ENCODE results near the gene NFATC4. TPM values are rescaled to one million over a fixed set of nuclear protein-coding genes. Genes with fewer than 3 reads are reported as not detected.
A peak's percentile ranks its signal among the peaks of the same experiment; 100 is the strongest.

Gene NFATC4
- total RNA-seq, 1 donor from 2014 or later = 21.7 TPM

DNA sequence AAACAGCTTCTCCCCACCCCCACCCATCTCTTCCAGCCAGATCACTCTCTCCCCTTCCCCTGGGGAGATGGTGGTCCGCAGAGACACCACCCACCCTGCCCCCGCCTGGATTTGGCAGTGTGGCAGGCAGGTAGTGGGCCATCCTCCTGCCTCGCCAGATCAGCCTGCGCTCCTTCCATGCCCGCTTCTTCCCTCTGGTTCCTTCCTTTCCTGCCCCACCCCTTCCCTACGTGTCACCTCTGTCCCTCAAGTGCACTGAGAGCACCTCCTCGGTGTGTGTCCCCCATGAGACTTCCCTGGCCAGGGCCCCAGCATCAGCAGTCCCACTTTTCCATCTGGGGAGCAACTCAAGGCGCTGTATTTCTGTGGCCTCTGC, 31.5 kb downstream of the NFATC4 start:
- intact Hi-C loops (cut with micrococcal nuclease) = no loop called here
- no peak for DNase-seq
- peak; percentile 2 for ATAC-seq

DNA sequence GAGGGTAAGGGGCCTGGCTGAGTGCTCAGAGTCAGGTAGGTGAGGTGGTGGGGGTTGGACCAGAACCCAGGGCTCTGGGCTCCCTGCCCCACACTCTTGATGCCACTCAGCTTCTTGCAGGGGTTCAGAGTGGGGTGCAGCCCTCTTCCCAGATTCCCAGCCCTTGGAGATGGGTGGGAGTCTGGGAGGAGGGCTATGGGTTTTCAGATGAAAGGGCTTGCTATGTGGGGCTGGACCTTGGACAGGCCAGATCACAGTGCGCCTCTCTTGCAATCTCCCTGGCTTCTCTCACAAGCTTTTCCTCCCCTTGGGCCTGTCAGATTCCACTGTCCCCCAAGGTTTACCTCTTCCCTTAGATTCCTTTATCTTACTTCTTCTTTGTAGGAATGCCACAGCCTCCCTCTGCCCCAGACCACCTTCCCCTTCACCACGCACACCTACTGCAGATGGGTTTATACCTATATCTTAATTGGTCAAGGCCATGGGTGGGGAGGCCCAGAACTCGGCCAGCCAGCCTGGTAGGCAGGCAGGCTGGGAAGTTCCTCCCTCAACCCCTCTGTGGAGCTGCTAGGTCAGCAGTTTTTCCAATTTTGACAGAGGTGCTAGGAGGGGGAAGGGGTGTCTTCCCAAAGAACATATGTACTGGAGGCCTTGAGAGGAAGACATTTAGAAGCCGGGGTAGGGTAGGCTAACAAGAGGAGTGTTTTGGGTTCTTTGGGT, 32.2 kb downstream of the NFATC4 start:
- no peak for DNase-seq
- intact Hi-C loops (cut with micrococcal nuclease) = no loop called here

DNA sequence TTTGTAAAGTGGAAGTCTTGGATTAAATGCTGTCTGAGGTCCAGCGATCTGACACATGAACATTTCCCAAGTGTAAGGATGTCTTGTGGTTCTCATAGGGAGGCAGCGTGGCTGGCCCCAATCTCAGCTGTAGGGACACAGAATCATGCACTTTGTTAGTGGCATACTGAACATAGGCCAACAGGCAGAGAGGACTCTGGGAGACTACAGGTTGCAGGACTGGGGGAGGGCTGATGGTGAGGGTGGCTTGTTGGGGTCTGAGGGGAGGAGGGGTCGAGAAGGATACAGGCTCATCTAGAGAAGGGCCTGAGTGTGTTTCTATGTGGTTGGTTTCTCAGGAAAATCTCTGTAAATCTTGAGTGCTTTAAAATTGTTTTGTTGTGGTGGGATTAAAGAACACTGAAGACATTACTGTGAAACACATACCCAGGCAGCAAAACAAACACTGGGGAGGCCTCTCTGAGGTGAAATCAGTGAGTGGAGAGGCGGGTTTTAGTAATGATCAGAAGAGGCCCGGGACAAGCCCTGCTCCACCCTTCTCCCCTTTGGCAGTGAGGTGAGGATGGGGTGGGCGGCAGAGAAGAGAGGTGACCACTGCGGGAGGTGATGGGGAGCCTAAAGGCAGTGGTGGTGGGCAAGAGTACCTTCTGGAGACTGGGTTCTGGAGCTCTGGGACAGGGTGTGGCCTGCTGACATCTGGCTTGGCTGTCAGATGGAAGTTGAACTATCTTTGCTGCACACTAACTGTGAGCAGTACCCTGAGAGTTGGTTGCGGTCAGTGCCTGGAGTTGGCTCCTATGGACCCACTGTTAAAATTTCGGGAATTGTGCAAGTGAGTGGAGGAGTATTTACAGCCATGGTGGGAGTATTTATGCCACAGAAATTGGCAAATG, 34.1 kb downstream of the NFATC4 start:
- no peak for DNase-seq
- intact Hi-C loops (cut with micrococcal nuclease) = no loop called here

More for the DNA sequence above, 32.2 kb downstream of the NFATC4 start:
- no peak for ATAC-seq

GRCh38 chr14:24403294-24403998, 35.5 kb downstream of the NFATC4 start:
- intact Hi-C loops (cut with micrococcal nuclease) = no loop called here
- no peak for DNase-seq

More for the DNA sequence above, 34.1 kb downstream of the NFATC4 start:
- peak; percentile 26 for ATAC-seq

GRCh38 chr14:24404814-24405213, 36.8 kb downstream of the NFATC4 start:
- intact Hi-C loops (cut with micrococcal nuclease) = no loop called here
- no peak for ATAC-seq

More at GRCh38 chr14:24403294-24403998, 35.5 kb downstream of the NFATC4 start:
- ATAC-seq = peak; percentile 52

GRCh38 chr14:24406416-24406815, 38.4 kb downstream of the NFATC4 start:
- intact Hi-C loops (cut with micrococcal nuclease) = no loop called here
- DNase-seq (no peak), ATAC-seq (no peak)

More at GRCh38 chr14:24404814-24405213, 36.8 kb downstream of the NFATC4 start:
- DNase-seq = no peak

DNA sequence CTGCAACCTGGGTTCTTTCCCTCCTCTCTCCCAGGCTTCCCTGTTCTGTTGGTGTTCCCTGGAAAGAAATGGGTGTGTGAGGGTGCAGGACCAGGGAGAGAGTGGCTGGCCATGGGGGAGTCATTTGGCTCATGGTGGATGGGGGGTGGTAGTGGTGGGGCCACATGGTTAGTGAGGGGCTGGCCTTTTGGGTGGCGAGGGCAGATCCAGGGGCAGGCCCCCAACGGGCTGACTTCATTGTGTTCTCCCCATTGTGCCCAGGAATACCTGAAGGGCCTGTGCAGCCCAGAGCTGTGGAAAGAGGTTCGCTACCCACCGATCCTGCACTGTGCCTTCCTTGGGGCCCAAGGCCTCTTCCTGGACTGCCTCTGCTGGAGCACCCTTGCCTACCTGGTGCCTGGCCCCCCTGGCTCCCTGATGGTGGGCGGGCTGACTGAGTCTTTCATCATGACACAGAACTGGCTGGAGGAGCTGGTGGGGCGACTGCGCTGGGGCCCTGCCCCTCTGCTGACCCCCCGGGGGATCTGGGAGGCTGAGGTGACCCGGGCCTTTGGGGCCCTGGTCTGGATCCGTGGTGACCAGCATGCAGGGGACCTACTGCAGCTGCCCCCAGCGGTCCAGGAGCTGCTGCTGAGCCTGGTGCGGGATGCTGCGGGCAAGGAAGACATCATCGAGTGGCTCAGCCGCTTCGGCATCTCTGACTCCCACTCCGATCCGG, 39.8 kb downstream of the NFATC4 start:
- intact Hi-C loops (cut with micrococcal nuclease) = no loop called here
- ATAC-seq = no peak

GRCh38 chr14:24408764-24409163, 40.8 kb downstream of the NFATC4 start:
- no peak for DNase-seq
- ATAC-seq = no peak
- intact Hi-C loops (cut with micrococcal nuclease) = no loop called here

More for the DNA sequence above, 39.8 kb downstream of the NFATC4 start:
- no peak for DNase-seq

GRCh38 chr14:24409192-24409591, 41.2 kb downstream of the NFATC4 start:
- intact Hi-C loops (cut with micrococcal nuclease) = no loop called here
- ATAC-seq (no peak), DNase-seq (no peak)

DNA sequence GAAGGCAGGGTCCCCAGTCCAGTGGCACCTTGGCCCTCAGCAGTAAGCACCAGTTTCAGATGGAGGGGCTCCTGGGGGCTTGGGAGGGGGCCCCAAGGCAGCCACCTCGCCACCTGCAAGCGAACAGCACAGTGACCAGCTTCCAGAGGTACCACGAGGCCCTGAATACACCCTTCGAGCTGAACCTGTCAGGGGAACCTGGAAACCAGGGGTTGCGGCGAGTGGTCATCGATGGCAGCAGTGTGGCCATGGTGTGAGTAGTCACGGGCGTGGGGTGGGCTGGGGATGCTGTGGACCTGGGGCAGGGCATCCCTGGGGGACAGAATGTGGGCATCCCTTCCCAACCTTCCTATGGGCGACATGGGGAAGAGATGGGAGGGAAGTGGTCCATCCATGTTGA, 42.0 kb downstream of the NFATC4 start:
- intact Hi-C loops (cut with micrococcal nuclease) = no loop called here
- ATAC-seq (no peak), DNase-seq (no peak)

GRCh38 chr14:24411443-24412389, 43.7 kb downstream of the NFATC4 start:
- DNase-seq (no peak), ATAC-seq (peak; percentile 23)
- intact Hi-C loops (cut with micrococcal nuclease) = no loop called here

DNA sequence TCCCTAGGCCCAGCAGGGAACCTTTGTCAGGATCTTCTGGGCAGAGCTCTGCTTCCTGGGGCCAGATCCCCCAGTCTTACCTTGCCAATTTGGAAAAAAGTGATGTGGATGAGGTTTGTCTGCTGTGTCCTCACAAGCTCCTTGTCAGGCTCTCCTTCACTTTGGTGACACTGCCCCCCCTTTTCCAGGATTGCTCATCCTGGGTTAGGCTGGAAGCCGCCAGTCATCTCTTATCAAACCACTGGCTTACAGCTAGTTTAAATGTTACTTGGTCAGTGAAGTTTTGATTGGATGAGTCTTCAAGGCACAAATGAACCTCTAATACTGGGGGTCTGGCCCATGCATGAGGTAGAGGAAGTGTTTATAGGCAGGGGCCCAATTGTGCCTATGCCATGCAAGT, 46.1 kb downstream of the NFATC4 start:
- intact Hi-C loops (cut with micrococcal nuclease) = no loop called here
- ATAC-seq = no peak
- no peak for DNase-seq

DNA sequence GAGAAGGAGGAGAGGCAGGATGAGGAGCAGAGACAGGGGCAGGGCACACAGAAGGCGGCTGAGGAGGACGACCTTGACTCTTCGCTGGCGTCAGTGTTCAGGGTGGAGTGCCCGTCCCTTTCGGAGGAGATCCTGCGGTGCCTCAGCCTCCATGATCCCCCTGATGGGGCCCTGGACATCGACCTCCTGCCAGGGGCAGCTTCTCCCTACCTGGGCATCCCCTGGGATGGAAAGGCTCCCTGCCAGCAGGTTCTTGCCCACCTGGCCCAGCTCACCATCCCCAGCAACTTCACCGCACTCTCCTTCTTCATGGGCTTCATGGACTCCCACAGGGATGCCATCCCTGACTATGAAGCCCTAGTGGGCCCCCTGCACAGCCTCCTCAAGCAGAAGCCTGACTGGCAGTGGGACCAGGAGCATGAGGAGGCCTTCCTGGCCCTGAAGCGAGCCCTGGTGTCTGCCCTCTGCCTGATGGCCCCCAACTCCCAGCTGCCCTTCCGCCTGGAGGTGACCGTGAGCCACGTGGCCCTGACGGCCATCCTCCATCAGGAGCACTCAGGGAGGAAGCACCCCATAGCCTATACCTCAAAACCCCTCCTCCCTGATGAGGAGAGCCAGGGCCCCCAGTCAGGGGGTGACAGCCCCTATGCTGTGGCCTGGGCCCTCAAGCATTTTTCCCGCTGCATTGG, 46.9 kb downstream of the NFATC4 start:
- no peak for ATAC-seq
- DNase-seq = no peak
- intact Hi-C loops (cut with micrococcal nuclease) = no loop called here

DNA sequence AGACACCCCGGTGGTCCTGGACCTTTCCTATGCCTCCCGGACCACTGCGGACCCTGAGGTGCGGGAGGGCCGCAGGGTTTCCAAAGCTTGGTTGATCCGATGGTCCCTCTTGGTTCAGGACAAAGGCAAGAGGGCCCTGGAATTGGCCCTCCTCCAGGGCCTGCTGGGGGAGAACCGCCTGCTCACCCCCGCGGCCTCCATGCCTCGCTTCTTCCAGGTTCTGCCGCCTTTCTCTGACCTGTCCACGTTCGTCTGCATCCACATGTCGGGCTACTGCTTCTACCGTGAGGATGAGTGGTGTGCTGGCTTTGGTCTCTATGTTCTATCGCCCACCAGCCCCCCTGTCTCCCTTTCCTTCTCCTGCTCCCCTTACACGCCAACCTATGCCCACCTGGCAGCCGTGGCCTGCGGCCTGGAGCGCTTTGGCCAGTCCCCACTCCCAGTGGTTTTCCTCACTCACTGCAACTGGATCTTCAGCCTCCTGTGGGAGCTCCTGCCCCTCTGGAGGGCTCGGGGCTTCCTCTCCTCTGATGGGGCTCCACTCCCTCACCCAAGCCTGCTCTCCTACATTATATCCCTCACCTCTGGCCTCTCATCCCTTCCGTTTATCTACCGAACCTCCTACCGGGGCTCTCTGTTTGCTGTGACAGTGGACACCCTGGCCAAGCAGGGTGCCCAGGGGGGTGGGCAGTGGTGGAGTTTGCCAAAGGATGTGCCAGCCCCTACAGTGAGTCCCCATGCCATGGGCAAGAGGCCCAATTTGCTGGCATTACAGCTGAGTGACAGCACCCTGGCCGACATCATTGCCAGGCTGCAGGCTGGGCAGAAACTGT, 47.7 kb downstream of the NFATC4 start:
- ATAC-seq (no peak), DNase-seq (no peak)
- intact Hi-C loops (cut with micrococcal nuclease) = no loop called here

DNA sequence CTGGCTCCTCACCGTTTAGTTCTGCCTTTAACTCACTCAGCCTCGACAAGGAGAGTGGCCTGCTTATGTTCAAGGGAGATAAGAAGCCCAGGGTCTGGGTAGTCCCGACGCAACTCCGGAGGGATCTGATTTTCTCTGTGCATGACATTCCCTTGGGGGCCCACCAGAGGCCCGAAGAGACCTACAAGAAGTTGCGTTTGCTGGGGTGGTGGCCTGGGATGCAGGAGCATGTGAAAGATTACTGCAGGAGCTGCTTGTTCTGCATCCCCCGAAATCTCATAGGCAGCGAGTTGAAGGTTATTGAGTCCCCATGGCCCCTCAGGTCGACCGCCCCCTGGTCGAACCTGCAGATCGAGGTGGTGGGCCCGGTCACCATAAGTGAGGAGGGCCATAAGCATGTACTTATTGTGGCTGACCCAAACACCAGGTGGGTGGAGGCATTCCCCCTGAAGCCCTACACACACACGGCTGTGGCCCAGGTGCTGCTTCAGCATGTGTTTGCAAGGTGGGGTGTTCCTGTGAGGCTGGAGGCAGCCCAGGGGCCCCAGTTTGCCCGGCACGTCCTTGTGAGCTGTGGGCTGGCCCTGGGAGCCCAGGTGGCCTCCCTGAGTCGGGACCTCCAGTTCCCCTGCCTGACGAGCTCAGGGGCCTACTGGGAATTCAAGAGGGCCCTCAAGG, 48.4 kb downstream of the NFATC4 start:
- intact Hi-C loops (cut with micrococcal nuclease) = no loop called here
- ATAC-seq (no peak), DNase-seq (no peak)
